A204.1 (cell line): ENCODE results near the gene SMAD3.

ENCODE experiments used
- FAIRE-seq: peaks from 2 replicates; lab custom pipeline; 2012; peaks lifted over from hg19 to GRCh38; lab: Jason Lieb, UNC

The SMAD3 gene

DNA sequence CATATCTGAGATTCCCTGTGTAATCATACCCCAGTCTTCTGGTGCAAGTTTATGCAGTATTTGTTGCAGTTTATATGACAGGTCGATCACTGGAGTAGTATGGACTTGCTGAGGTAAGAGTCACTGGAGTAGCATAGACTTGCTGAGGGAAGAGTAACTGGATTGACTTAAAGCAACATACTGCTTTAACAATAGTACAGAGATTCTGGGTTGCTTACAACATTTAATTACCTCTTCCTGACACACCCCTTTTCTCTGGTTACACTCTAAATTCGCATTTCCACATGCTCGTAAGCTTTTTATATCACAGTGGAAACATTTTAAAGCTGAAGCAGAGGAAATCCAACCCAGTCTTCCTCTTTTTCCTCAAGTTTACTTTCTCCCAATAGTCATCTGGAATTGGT, 177.3 kb downstream of the SMAD3 start:
- no peak for FAIRE-seq
